Measurements from ENCODE around the gene G6PC2.
"Not testable (repeated sequence)": the region's sequence is repeated elsewhere in the genome, so short reads cannot be mapped to it uniquely, and the experiment has no call there.

Gene G6PC2

DNA sequence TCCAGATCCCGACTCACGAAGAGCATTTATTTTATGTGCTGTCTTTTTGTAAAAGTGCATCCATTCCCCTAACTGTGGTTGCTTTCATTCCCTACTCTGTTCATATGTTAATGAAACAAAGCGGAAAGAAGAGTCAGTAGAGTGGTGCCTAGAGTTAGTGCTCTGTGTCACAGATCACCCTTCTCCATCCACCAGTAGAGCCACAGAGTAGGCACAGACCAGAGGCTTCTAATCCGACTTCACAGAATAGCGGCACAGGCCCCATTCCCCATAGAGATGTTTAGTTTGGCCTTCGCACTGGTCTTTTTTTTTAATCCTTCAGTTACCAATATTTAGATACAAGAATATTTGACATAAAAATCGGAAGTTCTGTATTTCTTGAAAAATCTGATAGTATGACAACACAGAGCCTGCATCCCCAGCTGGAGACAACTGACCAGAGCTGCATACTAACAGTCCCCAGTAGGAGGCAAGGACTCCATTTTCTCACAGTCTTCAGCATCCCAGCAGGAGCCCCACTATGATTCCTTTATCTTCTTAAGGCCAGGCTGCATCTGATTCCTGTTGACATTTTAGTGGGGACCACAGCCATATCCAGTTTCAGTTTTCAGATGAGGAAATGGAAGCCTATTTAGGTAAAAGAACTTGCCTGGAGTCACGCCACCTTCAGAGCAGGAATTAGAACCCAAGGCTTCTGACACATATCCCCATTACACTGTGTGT lies 7.0 kb downstream of the G6PC2 start:
- no peak for DNase-seq

- no peak for DNase-seq
Measured at GRCh38 chr2:168910330-168910729, 9.2 kb downstream of the G6PC2 start.

- DNase-seq: no peak
Measured at GRCh38 chr2:168912466-168912865, 11.4 kb downstream of the G6PC2 start.

- no peak for DNase-seq
Measured at GRCh38 chr2:168912901-168913369, 11.8 kb downstream of the G6PC2 start.

DNA sequence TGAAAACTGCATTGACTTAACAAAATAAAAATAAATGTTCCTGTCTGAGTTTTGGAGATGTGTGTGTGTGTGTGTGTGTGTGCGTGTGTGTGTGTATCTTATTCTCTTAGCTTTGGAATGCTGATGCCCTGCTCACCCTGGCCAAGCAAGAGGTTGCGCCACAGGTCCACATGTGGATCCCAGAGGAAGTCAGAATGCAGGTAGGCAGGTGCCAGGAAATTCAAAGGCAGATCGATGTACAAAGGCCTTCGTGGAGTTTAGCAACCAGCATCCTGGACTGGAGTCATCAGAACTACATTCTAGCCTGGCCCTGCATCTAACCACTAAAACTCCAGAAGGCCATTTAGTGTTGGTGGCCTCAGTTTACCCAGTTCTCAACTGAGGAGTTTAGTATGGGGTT lies 12.4 kb downstream of the G6PC2 start:
- DNase-seq: no peak

DNA sequence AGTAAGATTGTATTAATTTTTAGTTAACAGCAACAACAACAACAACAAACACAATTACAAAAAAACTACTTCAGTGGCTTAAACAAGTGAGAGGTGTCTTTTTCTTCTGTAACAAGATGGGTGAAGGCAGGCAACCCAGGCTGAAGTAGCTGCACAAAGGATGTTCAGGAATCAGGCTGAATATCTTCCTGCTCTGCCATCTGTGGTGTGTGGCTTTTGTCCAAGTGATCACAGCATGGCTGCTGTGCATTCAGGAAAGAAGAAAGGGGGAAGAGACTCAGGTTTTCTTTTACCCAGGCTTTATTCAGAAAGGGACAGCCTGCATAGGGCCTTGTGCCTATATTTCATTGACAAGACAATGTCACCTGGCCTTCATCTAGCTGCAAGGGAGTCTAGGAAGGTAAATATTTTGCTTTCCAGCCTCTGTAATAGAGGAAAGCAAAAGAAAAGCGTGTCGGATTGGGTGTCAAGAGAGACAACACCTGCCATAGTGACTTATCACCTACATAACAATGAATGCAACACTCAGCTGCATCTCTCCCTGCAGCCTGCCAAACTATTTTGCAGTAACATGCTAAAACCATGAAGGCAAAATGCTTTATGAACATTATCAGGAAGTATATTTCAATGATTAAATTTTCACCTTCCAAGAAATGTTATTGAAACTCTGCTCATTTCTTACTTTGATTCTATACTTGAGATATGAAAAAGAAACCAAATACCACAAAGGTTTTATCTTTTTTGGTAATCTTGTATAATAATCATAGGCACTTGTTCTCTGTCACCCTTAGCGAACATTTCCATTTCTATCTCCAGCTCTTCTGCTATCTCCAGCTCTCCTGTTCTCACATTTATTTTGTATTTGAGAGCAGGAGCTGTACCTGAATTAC lies 14.6 kb downstream of the G6PC2 start:
- DNase-seq: no peak

GRCh38 chr2:168916331-168916675 lies 15.2 kb downstream of the G6PC2 start:
- no peak for DNase-seq

- no peak for DNase-seq
Measured at GRCh38 chr2:168920504-168921157, 19.5 kb downstream of the G6PC2 start.

GRCh38 chr2:168926621-168927386 lies 25.7 kb downstream of the G6PC2 start:
- no peak for DNase-seq

DNA sequence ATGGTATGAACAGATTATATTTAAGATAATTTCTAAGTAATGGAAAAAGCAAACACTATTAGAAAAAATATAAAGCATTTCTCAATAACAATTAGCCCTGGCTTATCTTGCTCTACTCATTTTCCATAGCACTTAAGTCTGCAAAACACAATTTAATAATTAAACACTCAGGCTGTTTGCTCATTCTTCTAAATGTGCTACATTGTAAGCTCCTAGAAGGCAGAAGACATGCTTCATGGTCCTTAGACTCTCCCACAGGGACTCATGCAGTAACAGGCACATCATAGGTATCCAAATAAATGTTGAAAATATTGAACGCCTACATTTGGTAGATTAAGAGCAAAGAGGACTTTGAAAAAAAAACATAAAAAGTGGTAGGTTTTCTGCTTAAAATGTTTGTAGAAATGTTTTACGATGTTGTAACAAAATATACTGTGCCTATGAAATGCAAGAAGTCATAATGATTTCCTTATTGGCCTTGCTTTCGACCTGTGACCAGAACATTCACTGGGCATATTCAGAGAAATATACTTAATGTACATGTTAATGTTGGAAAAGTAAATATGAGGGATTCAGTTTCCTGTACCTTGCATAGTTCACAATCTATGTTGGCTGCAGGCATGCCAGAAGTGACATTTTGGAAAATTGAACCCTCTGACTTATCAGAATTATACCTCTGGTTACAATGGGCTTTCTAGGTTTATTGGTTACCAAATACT lies 27.2 kb downstream of the G6PC2 start:
- DNase-seq: no peak

DNA sequence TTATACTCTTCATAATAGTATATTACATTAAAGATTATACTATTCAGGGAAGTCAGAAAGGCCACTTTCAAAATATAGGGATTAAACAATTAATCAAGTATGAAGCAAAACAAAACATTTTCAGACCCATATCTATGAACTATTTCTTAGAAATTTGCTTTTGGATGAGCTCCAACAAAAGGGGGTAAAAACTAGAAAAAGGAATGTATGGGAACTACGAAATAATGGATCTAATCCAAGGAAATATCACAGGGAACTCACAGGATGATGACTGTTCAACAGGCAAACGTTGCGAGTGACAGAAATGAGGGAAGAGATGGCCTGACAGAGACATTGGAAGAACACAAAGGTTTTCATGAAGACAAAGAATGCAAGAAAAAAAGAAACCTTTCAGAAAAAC lies 27.9 kb downstream of the G6PC2 start:
- no peak for DNase-seq

DNA sequence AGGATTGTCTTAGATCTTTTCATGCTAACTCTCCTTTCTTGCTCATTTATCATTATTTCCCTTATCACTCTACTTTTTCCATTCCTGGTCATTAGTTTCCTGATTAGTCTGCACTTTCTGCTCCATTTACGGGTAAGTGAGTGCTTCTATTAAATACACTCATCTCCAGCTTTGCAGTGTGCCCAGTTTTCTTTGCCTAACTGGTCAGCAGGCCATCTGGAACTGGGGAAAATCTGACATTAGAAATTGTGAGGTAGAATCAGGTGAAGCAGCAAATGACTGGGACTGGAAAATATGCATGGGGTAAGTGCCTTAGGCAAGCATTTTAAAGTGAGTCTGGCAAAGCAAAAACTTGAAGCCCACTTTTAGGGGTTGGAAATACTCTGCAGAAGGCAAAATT lies 29.2 kb downstream of the G6PC2 start:
- DNase-seq: no peak

DNA sequence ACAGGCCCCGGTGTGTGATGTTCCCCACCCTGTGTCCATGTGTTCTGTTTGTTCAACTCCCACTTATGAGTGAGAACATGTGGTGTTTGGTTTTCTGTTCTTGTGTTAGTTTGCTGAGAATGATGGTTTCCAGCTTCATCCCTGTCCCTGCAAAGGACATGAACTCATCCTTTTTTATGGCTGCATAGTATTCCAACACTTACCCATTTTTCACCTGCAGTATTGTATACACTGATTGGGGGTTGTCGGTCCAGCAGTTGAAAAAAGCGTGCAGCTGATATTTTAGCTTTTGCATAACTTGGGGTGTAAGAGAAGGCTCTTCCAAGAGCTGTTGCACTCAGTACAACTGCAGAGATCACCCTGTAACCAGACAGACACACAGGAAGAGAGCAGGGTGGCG lies 31.1 kb downstream of the G6PC2 start:
- DNase-seq: not testable (repeated sequence)

DNA sequence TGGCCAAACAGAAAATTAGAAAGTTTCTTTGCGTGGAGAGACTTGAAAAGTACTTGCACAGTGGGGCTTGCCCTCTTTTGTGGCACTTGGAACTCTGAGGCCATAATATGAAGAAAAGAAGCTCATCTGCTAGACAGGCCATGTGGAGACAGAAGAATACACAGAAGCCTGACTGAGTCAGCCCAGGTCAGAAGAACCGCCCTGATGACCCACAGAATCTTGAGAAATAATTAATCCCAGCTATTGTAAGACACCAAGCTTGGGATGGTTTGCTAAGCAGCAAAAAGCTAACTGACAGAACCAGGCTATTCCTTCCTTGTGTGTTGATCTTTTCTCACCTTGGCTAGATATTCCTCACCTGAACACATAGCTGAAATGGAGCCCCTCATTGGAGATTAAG lies 33.7 kb downstream of the G6PC2 start:
- DNase-seq: no peak

DNA sequence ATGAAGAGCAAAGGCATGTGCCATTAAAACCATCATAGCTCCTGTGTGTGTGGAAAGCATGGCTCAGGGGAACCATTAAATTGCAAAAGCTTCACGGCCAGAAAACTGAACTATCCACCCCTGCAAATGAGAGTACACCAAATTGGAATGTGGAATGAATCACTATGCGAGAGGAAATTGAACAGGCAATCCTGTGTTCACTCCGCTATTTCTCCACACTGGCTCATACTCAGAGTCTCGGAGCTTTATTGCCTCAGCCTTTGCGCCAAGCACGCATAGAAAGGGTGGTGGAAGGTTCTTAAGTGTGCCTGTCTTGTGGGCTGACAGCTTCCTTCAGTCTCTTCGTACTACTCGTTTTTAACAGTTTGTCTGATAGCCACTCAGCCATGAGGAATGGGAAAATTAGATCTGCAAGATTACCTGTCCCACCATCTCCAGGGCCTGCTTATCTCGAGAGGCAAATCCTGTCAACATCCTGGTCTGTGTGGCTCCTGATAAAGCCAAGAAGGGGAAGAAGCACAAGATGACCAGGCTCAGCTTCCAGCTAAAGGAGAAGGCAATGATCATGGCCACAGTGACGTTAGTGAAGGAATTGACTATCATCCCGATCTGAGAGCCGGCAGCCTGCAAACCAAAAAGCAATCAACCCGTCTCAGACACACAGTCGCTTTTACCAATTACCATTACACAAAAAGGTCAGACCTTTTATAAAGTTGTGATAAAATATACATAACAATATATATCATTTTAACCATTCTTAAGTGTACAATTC lies 34.9 kb downstream of the G6PC2 start:
- no peak for DNase-seq

GRCh38 chr2:168939061-168939460 lies 38.0 kb downstream of the G6PC2 start:
- no peak for DNase-seq

GRCh38 chr2:168939918-168940317 lies 38.8 kb downstream of the G6PC2 start:
- DNase-seq: no peak

DNA sequence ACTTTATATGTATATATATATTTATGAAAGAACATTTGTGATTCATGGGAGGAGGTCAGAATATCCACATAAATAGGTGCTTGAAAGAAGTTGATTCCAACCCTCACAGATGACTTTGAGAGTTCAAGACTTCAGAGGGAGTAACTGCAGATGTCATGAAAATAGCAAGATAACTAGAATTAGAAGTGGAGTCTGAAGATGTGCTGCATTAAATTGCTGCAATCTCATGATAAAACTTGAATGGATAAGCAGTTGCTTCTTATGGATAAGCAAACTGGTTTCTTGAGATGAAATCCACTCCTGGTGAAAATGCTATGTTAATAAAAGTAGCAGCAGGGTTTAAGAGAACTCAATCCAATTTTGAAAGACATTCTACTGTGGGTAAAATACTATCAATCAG lies 40.2 kb downstream of the G6PC2 start:
- DNase-seq: no peak

- no peak for DNase-seq
Measured at GRCh38 chr2:168944065-168944464, 43.0 kb downstream of the G6PC2 start.

- DNase-seq: no peak
Measured at GRCh38 chr2:168945508-168945907, 44.4 kb downstream of the G6PC2 start.

- DNase-seq: no peak
Measured at GRCh38 chr2:168948621-168949212, 47.6 kb downstream of the G6PC2 start.

Measured in stimulated activated naive CD4-positive, alpha-beta T cell treated with Interleukin-2 at 50 U/mL for 16 hours (primary cell).